AG09319 (cell line): ENCODE measurements around the gene SIGLEC14.
A peak's percentile ranks its signal among the peaks of the same experiment; 100 is the strongest.

Experiments
- DNase-seq: peaks from one replicate; pipeline ENCODE4 v3.0.0-alpha.2; 2010; ENCODE audit warnings: low read depth; ENCODE audit errors: extremely low read depth
- TF ChIP-seq, protein P1 (sequence below): IDR thresholded peaks from 2 replicates; pipeline ENCODE4 v1.5.1; 2011; ENCODE audit warnings: low read depth, mild to moderate bottlenecking, inconsistent platforms, low read length, moderate library complexity

SIGLEC14 gene

GRCh38 chr19:51664997-51665396 lies 18.4 kb upstream of the SIGLEC14 start:
- DNase-seq, result no peak
- TF ChIP-seq, protein P1, sequence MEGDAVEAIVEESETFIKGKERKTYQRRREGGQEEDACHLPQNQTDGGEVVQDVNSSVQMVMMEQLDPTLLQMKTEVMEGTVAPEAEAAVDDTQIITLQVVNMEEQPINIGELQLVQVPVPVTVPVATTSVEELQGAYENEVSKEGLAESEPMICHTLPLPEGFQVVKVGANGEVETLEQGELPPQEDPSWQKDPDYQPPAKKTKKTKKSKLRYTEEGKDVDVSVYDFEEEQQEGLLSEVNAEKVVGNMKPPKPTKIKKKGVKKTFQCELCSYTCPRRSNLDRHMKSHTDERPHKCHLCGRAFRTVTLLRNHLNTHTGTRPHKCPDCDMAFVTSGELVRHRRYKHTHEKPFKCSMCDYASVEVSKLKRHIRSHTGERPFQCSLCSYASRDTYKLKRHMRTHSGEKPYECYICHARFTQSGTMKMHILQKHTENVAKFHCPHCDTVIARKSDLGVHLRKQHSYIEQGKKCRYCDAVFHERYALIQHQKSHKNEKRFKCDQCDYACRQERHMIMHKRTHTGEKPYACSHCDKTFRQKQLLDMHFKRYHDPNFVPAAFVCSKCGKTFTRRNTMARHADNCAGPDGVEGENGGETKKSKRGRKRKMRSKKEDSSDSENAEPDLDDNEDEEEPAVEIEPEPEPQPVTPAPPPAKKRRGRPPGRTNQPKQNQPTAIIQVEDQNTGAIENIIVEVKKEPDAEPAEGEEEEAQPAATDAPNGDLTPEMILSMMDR, result peak; percentile 4

DNA sequence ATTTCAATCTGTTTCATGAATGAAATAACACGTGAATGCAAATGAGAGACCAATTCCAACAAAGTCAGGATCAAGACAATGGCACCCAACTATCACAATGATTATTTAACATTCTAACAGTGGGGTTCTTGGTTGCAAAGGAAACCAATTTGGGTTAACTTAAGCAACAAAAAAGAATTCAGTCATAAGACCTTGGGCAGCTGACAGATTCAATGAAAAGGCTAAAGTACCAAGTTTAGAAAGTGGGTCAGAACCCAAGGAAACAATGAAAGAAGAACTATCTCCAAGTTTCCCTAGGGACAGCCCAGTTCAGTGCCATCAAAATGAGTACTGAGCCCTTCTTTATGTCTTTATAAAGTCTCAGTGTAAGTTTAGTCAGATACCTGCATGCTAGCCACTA lies 17.5 kb upstream of the SIGLEC14 start:
- TF ChIP-seq, protein P1, result no peak
- DNase-seq, result no peak

GRCh38 chr19:51663650-51664049 lies 17.0 kb upstream of the SIGLEC14 start:
- no peak for DNase-seq
- TF ChIP-seq, protein P1, result no peak

DNA sequence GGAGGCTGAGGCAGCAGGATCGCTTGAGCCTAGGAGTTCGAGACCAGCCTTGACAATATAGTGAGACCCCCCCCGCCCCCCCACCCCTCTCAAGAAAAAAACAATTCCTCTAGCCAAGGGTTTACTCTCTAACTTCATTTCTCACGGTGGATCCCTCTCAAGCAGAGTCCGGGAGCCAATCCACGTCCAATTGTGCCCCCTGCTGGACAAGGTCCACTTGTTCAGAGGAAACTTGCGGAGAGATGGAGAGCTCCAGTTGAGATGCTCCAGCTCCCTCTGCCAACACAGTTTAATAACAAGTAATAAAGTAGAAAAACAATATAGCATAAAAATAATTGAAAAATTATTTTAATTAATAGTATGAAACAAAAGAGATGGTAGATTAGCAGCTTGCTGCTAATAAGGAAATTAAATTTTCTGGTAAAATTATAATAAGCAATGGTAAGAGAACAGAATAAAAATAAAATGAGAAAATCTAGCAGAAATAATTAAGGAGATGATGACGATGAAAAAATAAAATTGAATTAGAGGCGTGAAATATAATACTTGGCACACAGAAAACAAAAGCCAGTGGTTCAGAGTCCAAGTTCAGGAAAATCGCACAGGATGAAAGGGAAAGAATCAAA lies 14.5 kb upstream of the SIGLEC14 start:
- TF ChIP-seq, protein P1, result peak; percentile 68
- DNase-seq, result no peak

DNA sequence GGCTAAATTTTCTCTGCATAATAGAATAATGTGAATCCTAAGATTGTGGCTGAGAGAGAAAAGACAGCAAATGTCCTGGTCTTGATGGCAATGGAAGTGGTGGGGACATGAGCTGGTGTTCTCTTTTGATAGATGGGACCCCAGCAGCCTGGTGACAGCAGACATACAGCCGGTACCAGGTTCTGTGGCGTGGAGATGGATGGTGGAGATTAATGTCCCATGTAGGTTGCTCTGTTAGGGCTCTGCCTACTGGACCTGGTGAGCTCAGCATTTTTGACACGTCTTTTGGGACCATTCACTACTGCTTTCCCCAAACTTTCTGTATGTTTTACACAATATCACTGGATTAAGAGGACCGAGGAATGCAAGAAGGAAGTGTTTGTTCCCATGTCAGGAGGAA lies 8.2 kb upstream of the SIGLEC14 start:
- DNase-seq, result no peak
- TF ChIP-seq, protein P1, result no peak

DNA sequence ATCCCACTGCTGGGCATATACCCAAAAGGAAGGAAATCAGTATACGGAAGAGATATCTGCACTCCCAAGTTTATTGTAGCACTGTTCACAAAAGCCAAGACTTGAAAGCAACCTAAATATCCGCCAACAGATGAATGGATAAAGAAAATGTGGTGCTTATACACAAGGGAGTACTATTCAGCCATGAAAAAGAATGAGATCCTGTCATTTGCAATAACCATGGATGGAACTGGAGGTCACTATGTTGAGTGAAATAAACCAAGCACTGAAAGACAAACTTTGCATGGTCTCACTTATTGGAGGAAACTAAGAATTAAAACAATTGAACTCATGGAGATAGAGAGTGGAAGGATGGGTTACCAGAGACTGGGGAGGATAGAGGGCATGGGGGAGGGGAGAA lies 6.5 kb upstream of the SIGLEC14 start:
- TF ChIP-seq, protein P1, result no peak

GRCh38 chr19:51652266-51652665 lies 5.6 kb upstream of the SIGLEC14 start:
- TF ChIP-seq, protein P1, result no peak

More for the DNA sequence above, 6.5 kb upstream of the SIGLEC14 start:
- no peak for DNase-seq

More at GRCh38 chr19:51652266-51652665, 5.6 kb upstream of the SIGLEC14 start:
- DNase-seq, result no peak
